Stimulated activated naive CD8-positive, alpha-beta T cell treated with anti-CD3 and anti-CD28 coated beads, Interleukin-15, amount 100 ng/mL, for 72 hours (primary cell): ENCODE data around the gene WDR4.
A peak's percentile ranks its signal among the peaks of the same experiment; 100 is the strongest.
"Not testable (repeated sequence)": the region's sequence is repeated elsewhere in the genome, so short reads cannot be mapped to it uniquely, and the experiment has no call there.

ENCODE experiments used
- ATAC-seq: fragments of 150-1000 bp; cut with Tn5 transposase; 2 replicates; pipeline ENCODE4 v1.10.0; 2021; ENCODE audit warnings: mild to moderate bottlenecking, moderate library complexity
- DNase-seq, 2 donors: peaks; one replicate each; pipeline ENCODE4 v3.0.0; 2021 to 2022
- H3K27ac Mint-ChIP-seq, 2 donors: one replicate each; pipeline ENCODE4 v1.8.0; 2022; ENCODE audit warnings: mild to moderate bottlenecking in 2 of 2, mixed read lengths in 2 of 2, moderate library complexity in 2 of 2
- H3K27me3 Mint-ChIP-seq: one replicate; pipeline ENCODE4 v1.8.0; 2022; ENCODE audit warnings: mixed read lengths
- H3K4me1 Mint-ChIP-seq: one replicate; pipeline ENCODE4 v1.8.0; 2022; ENCODE audit warnings: mild to moderate bottlenecking, mixed read lengths
- H3K4me3 Mint-ChIP-seq, 2 donors: one replicate each; pipeline ENCODE4 v1.8.0; 2022; ENCODE audit warnings: mild to moderate bottlenecking in 2 of 2, mixed read lengths in 2 of 2, moderate library complexity in 1 of 2
- H3K9me3 Mint-ChIP-seq, 2 donors: one replicate each; pipeline ENCODE4 v1.8.0; 2022; ENCODE audit warnings: mixed read lengths in 2 of 2

WDR4 gene

DNA sequence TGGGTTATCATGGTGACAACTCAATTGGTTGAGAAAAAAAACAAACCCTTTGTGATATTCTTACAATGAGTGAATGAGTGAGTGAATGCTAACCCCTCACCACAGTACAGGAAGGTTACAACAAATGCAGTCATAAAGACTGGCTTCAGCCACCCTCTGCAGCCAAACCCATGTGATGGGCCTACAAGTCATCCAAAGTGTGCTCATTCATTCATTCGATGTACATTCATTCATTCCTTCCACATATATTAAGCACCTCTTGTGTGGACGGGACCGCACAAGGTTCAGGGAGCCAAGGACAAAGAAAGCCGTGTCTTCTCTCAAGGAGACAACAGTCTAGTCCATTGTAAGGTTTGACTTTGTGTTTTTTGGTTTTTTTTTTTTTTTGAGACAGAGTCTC, 49.4 kb downstream of the WDR4 start:
- peaks cover 40% of the 10 kb centered on the region for H3K4me1 Mint-ChIP-seq
- H3K4me3 Mint-ChIP-seq = no peak overlapping the region
- no peak for DNase-seq
- H3K27me3 Mint-ChIP-seq = peaks cover 40% of the 10 kb centered on the region
- no peak overlapping the region for H3K27ac Mint-ChIP-seq
- H3K9me3 Mint-ChIP-seq = peaks cover 0 to 5% of the 10 kb centered on the region in 2 donors
- no peak for ATAC-seq

DNA sequence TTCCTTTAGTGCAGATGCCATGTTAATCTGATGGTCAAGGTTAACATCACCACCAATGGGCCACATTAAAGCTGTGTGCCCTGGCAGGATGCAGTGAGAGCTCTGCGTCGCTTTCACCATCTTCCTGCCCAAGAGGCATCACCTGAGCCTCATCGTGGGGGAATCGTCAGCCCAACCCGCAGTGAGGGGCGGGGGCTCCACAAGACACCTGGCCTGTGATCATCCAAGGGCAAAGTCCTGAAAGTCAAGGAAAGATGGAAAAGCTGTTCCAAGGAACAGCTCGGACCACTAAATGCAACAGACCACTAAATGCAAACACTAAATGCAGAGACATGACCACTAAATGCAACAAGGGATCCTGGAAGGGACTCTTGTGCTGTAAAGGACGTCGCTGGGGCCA, 49.9 kb downstream of the WDR4 start:
- Mint-ChIP-seq H3K27me3 (peaks cover 46% of the 10 kb centered on the region), H3K4me3 (no peak overlapping the region), H3K4me1 (peaks cover 40% of the 10 kb centered on the region), H3K9me3 (peaks cover 0 to 5% of the 10 kb centered on the region in 2 donors), H3K27ac (no peak overlapping the region)
- ATAC-seq = no peak
- no peak for DNase-seq

DNA sequence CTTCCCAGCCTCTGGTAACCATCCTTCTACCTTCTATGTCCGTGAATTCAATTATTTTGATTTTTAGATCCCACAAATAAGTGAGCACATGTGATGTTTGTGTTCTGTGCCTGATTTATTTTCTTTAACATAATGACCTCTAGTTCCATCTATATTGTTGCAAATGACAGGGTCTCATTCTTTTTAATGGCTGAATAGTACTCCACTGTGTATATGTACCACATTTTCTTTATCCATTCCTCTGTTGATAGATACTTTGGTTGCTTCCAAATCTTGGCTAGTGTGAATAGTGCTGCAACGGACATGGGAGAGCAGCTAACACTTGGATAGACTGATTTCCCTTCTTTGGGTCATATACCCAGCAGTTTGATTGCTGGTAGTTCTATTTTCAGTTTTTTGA, 51.8 kb downstream of the WDR4 start:
- H3K27me3 Mint-ChIP-seq = peaks cover 49% of the 10 kb centered on the region
- no peak for DNase-seq

DNA sequence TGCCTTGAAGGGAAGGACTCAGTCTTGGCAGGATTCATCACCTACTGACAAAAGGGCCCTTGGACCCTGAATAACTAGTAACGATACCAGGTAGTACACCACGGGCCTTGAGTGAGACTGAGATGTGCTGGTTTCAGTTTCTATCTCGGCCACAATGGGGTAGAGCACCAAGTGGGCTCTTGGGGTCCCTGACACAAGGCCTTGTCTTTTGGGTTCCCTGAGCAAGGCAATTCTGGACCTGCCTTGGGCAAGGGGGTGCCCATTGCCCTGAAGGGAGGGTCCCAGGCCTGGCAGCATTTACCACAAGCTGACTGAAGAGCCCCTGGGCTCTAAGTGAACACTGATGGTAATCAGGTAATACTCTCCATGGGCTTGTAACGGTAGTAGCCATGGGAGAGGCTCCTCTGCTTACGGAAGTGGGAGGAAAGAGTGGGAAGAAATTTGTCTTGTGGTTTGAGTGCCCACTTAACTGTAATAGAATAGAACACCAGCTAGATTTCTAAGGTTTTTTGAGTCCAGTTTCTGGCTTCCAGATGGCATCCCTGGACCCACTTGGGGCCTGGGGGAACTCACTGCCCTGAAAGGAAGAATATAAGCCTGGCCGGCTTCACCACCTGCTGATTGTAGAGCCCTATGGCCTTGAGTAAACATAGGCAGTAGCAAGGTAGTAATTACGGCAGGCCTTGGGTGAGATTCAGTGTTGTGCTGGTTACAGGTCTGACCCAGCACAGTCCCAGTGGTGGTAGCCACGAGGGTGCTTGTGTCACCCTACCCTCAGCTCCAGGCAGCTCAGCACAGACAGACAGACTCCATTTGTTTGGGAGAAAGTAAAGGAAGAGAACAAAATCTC, 58.5 kb downstream of the WDR4 start:
- peaks cover 5% of the 10 kb centered on the region for H3K4me1 Mint-ChIP-seq
- DNase-seq (no peak), ATAC-seq (no peak)
- H3K27me3 Mint-ChIP-seq = peaks cover 17% of the 10 kb centered on the region
- peak overlapping the region in 1 of 2 donors; percentile 88 for H3K27ac Mint-ChIP-seq
- no peak overlapping the region for H3K4me3 Mint-ChIP-seq
- no peaks in the 10 kb centered on the region for H3K9me3 Mint-ChIP-seq

More for the DNA sequence above, 51.8 kb downstream of the WDR4 start:
- no peak for ATAC-seq
- Mint-ChIP-seq H3K4me1 (peaks cover 22% of the 10 kb centered on the region), H3K9me3 (peaks cover 0 to 5% of the 10 kb centered on the region in 2 donors), H3K27ac (no peak overlapping the region), H3K4me3 (no peak overlapping the region)

DNA sequence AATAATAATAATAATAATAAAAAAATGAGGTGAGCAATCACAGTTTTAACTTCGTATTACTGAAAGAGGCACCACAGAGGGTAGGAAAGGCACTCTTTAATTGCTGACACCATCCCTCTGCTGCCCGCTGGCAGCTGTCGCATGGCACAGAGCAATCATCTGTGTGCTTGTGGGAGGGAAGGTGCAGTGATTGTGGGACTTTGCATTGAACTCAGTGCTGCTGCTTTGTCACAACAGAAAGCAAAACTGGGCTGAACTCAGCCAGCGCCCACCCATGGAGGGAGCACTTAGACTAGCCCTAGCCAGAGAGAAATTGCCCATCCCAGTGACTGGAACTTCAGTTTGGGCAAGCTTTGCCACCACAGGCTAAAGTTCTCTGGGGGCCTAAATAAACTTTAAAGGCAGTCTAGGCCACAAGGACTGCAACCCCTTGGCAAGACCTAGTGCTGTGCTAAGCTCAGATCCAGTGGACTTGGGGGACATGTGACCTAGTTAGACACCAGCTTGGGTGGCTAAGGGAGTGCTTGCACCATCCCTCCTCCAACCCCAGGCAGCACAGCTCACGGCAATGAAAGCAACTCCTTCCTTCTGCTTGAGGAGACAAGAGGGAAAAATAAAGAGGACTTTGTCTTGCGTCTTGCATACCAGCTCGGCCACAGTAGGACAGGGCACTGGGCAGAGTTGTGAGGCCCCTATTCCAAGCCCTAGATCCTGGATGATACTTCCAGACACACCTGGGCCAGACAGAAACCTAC, 59.3 kb downstream of the WDR4 start:
- peaks cover 5% of the 10 kb centered on the region for H3K4me1 Mint-ChIP-seq
- peaks cover 0 to under 1% of the 10 kb centered on the region in 2 donors for H3K9me3 Mint-ChIP-seq
- no peak for ATAC-seq
- H3K4me3 Mint-ChIP-seq = no peak overlapping the region
- DNase-seq = no peak
- no peak overlapping the region for H3K27ac Mint-ChIP-seq
- H3K27me3 Mint-ChIP-seq = peaks cover 9% of the 10 kb centered on the region

DNA sequence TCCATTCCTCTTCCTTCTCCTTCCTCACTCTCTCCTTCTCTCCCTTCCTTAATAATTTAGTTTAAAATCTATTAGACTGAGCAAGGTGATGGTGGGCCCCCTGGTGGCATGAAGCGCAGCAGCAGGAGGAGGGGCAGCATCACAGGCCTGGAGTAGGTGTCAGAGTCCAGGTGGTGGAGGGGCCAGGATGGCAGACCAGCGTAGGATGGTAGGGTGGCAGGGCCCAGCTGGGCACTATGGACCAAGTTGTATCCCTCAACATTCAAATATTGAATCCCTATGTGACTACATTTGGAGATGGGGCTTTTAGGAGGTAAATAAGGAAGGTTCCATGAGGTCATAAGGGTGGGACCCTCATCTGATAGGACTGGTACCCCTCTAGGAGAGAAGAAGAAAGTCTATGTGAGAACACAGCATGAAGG, 61.0 kb downstream of the WDR4 start:
- H3K4me1 Mint-ChIP-seq = peaks cover 5% of the 10 kb centered on the region
- no peak overlapping the region for H3K4me3 Mint-ChIP-seq
- H3K9me3 Mint-ChIP-seq = peaks cover 0 to 4% of the 10 kb centered on the region in 2 donors
- H3K27me3 Mint-ChIP-seq = no peaks in the 10 kb centered on the region
- no peak overlapping the region for H3K27ac Mint-ChIP-seq
- ATAC-seq = peak; percentile 82
- peak; percentile 46 to 52 for DNase-seq

DNA sequence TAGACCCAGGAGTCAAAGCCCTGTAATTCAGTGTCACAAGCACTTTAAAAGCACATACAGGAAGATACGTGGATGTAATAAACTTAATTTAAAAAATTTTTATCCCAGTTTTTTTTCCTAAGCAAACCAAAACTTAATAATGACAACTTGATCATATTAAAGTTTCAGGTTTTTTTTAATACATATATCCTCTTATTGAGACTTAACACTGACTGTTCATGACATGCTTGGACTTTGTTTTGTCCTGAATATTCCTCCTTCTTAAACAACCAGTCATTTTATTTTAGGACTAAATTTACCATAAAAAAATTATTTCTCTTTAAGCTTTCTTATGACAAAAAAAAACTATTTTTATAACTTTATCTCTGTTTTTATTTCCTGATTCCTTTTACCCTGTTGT, 64.1 kb downstream of the WDR4 start:
- Mint-ChIP-seq H3K4me1 (peaks cover 5% of the 10 kb centered on the region), H3K4me3 (no peak overlapping the region), H3K27ac (no peak overlapping the region), H3K27me3 (no peaks in the 10 kb centered on the region), H3K9me3 (peaks cover 0 to 4% of the 10 kb centered on the region in 2 donors)
- DNase-seq (no peak), ATAC-seq (no peak)

DNA sequence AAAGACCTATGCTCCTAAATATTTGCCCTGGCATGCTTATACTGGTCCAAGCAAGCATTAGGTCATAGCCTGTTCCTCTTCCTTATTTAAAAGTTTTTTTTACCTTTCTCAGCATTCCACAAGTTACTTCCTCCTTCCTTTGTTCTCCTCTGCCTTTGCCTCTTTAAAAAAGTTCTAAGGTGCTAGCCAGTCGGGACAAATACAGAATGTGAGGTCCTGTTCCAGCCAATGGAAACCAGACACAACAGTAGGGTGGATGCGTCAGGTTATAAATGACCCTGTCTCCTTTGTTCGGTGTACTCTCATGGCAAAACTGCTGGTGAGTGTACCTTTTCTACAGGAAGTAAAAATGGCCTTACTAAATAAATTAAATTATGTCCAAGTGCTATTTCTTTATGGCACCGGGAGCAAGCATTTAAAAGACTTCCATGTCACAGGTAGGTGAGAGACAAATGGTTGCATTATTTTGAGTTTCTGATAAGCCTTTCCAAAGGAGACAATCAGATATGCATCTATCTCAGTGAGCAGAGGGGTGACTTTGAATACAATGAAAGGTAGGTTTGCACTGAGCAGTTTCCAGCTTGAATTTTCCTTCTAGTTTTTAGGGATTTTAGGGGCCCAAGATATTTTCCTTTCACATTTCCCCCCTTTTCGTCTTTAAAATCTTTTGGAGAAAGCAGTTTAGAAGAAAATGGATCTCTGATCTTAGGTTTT, 66.7 kb downstream of the WDR4 start:
- H3K4me3 Mint-ChIP-seq, ATAC-seq, H3K27me3 Mint-ChIP-seq, H3K27ac Mint-ChIP-seq, H3K4me1 Mint-ChIP-seq, H3K9me3 Mint-ChIP-seq, DNase-seq: not testable (repeated sequence)

DNA sequence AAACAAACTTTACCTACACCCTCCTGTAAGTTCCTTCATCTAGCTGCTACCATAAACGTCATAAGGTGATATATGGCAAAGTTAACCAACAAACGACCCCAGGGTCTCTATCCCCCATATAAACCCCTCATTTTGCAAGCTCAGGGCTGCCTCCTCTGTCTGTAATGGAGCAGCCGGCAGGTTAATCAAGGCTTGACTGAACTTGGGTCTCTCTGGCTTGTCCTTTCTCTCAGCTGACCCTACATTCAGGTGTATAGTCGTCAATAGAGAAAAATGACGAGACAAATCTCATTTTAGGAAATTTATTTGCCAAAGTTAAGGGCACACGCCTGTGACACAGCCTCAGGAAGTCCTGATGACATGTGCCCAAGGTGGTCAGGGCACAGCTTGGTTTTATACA, 67.4 kb downstream of the WDR4 start:
- Mint-ChIP-seq H3K27ac (no peak overlapping the region), H3K4me3 (no peak overlapping the region), H3K9me3 (peaks cover 0 to 4% of the 10 kb centered on the region in 2 donors), H3K27me3 (no peaks in the 10 kb centered on the region), H3K4me1 (no peaks in the 10 kb centered on the region)
- ATAC-seq = no peak
- no peak for DNase-seq

DNA sequence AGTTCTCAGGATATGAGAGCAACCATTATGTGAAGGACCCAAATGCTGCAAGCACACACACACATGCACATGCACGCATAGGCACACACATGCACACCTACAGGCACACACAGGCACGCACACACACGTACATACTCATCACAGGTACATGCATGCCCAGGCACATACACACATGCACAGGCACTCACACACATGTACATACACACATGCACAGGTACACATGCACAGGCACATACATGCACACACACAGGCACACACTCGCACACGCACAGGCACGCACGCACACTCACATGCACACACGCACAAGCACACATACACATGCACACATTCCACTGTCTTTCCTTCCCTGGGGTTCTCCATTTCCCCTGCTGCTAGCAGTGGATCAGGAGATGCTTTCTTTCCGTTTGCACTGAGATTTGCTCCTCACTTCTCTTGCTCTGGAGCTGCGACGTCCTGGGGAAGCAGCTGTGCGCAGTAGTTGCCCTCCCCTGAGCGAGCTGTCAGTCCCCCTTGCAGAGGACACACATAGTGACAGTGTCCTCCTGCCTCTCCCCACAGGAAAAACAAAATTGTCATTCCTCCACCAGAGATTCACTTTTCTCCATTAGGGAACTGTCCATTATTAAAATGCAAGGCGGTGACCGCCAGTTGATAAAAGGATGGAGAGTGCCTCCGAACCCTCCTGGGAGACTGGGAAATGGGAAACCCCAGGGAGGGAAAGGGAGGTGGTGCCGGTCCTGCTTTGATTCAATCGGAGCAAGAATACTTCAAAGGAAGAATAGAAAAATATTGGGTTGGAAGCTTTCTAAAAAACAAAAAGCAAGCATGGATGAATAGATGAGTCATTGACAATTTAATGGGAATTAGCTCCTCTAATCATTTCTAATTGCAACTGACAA, 69.5 kb downstream of the WDR4 start:
- ATAC-seq = no peak
- peaks cover 0 to 1% of the 10 kb centered on the region in 2 donors for H3K9me3 Mint-ChIP-seq
- no peak overlapping the region for H3K27ac Mint-ChIP-seq
- H3K4me1 Mint-ChIP-seq = no peaks in the 10 kb centered on the region
- no peak overlapping the region for H3K4me3 Mint-ChIP-seq
- H3K27me3 Mint-ChIP-seq = no peaks in the 10 kb centered on the region
- DNase-seq = no peak

DNA sequence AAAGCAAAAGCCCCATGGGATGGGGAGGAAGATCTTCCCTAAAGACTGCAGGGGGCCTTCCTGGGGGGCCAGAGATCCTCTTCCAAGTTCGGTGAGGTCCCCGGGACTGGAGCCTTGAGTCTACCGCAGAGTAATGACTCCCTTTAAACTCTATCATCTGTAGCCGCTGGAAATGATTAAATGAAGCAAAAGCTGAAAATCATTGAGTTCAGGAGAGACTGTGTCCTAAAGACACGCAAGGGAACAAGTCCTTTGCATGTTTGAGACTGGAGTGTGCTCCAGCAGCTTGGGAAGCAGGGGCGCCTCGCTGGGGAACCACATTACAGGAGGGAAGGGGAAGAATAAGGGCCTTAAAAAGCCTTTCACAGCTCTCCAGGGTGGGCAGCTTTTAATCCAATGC, 70.2 kb downstream of the WDR4 start:
- Mint-ChIP-seq H3K27me3 (no peaks in the 10 kb centered on the region), H3K27ac (no peak overlapping the region), H3K4me3 (no peak overlapping the region), H3K9me3 (no peaks in the 10 kb centered on the region), H3K4me1 (no peaks in the 10 kb centered on the region)
- ATAC-seq (no peak), DNase-seq (no peak)

DNA sequence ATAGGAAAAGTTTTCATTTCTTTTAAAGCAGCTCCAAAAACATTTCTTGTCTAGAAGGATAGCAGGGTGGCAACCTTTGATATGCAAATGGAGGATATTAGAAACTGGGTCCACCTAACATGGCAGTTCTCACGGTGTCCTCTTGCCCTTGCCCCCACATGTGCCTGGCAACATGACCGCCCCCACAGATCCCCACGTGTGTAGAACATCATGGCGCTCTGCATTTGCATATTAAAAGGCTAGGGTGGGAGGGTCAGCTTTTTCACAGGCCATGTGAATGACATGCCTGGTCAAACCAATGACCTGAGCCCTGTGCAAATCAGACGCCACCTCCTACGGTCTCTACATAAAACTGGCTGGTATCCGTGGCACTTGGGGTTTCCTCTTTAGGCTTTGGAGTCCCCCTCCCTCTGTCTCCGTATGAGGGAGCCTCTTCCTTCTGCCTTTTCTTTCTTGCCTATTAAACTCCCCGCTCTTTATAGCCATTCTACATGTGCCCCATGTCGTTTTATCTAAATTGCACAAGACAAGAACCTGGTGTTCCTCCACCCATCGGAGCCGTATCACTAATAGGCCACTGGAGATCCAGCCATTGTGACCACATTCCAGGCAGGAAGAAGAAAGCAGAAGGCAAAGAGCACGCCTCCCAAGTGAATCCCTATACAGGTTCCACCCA, 71.3 kb downstream of the WDR4 start:
- DNase-seq (no peak), ATAC-seq (no peak)
- Mint-ChIP-seq H3K4me1 (no peaks in the 10 kb centered on the region), H3K4me3 (no peak overlapping the region), H3K27ac (no peak overlapping the region), H3K9me3 (no peaks in the 10 kb centered on the region), H3K27me3 (no peaks in the 10 kb centered on the region)

DNA sequence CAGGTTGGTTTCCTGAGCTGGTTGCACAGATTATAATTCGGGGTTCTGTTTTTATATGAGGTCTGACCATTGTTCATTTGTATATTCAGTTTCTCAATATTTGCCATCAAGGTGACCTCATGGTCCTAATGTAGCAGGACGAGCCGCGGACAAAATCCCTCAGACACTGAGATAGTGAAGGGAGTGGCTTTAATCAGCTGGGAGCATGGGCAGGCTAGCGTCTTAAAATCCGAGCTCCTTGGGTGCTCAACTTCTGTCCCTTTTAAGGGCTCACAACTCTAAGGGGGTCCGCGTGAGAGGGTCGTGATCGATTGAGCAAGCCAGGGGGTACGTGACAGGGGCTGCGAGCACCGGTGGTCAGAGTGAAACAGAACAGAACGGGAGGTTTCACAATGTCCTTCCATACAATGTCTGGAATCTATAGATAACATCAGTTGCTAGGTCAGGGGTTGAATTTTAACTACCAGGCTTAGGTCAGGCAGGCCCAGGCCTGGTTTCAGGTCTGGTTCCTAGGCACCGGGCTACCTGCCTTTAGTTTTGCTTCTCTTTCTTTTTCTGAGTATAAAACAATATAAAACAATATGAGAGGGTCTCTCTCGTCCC, 71.9 kb downstream of the WDR4 start:
- H3K27ac Mint-ChIP-seq, ATAC-seq, H3K4me1 Mint-ChIP-seq, DNase-seq, H3K27me3 Mint-ChIP-seq, H3K4me3 Mint-ChIP-seq, H3K9me3 Mint-ChIP-seq: not testable (repeated sequence)

DNA sequence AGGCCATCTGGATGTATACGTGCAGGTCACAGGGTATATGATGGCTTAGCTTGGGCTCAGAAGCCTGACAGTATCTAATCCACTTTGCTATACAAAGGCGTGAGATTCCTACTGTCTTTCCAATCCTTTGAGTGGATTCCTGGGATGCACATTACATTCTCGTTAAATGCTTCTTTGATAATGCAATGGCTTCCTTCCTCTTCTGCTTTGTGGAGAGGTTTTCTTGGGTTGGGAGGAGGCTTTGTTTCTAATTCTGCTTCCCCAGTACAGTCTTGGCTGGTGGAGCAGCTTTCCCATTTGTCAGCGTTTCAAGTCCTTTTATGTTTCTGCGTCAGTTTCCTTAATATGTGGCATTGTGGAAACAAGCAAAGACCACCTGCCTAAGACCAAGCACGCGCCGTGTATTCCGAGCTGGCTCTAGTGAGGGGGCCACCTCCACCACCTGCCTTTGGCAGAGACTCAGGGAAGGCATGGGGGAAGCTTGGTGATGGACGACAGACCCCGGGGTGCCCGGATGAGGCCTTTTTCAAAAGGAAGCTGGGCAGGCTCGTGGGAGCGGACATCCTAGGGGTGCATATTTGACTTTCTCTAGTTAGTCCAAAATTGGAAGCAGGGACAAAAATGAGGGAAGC, 72.7 kb downstream of the WDR4 start:
- no peak for DNase-seq
- Mint-ChIP-seq H3K4me3 (no peak overlapping the region), H3K9me3 (no peaks in the 10 kb centered on the region), H3K27ac (peak overlapping the region in 1 of 2 donors; percentile 21), H3K27me3 (no peaks in the 10 kb centered on the region), H3K4me1 (no peaks in the 10 kb centered on the region)
- no peak for ATAC-seq
